ENCODE data around the gene TRAF3.

TRAF3 gene

DNA sequence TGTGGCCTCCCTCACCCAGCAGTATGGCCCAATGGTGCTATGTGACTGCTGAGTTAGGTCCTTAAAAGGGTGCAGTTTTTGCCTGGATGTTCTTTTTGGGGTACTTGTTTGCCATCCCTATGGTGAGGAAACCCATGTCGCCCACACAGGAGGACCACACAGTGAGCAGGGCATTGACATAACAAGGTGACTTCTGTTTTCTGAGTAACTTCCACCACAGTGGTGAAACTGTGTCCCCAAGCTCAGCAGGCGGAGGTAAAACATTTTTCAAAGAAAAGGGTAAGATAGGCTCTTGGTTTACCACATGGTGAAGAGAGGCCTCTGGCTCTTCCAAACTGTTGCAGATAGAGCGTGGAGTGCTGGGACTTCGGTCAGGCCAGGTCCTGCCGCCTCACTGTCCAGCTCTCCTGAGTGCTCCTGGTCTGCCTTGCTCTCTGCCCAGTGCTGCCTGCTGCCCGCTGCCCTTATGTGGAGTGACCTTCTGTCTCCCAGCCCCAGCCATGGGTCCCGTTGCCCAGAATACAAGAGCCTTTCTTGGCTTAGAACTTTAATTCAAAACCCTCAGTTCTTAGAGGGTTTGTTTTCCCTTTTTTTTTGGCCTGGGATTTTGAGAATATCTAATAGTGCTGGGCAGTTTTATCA is 54.0 kb downstream of the TRAF3 start:
- peaks cover 28% of the 10 kb centered on the region; the same call in 1 of the 2 replicates for H3K36me3 ChIP-seq (ENCODE audit: insufficient read depth, low read length)
- no peak overlapping the region for H3K9ac ChIP-seq (ENCODE audit: low read depth, low read length)
- H2AFZ ChIP-seq (ENCODE audit: low read depth, low read length): no peak overlapping the region
- H3K9me3 ChIP-seq (ENCODE audit: insufficient read depth, low read length, severe bottlenecking): no peaks in the 10 kb centered on the region
- no peak overlapping the region for H3K27ac ChIP-seq (ENCODE audit: low read length)
- no peak for DNase-seq
- no peaks in the 10 kb centered on the region for H3K27me3 ChIP-seq (ENCODE audit: insufficient read depth, low read length, poor library complexity)
- H3K4me3 ChIP-seq (ENCODE audit: low read depth in 1 of 2, low read length in 2 of 2): no peak overlapping the region
- no peaks in the 10 kb centered on the region for H3K4me1 ChIP-seq (ENCODE audit: insufficient read depth, low read length)
- no peak for TF ChIP-seq EZH2 (IDR thresholded peaks at IDR 0.05; ENCODE audit: borderline replicate concordance, low read depth, low read length, severe bottlenecking)
- TF ChIP-seq, protein P1, sequence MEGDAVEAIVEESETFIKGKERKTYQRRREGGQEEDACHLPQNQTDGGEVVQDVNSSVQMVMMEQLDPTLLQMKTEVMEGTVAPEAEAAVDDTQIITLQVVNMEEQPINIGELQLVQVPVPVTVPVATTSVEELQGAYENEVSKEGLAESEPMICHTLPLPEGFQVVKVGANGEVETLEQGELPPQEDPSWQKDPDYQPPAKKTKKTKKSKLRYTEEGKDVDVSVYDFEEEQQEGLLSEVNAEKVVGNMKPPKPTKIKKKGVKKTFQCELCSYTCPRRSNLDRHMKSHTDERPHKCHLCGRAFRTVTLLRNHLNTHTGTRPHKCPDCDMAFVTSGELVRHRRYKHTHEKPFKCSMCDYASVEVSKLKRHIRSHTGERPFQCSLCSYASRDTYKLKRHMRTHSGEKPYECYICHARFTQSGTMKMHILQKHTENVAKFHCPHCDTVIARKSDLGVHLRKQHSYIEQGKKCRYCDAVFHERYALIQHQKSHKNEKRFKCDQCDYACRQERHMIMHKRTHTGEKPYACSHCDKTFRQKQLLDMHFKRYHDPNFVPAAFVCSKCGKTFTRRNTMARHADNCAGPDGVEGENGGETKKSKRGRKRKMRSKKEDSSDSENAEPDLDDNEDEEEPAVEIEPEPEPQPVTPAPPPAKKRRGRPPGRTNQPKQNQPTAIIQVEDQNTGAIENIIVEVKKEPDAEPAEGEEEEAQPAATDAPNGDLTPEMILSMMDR (IDR thresholded peaks at IDR 0.05; ENCODE audit: borderline replicate concordance, extremely low read depth, low read length, poor library complexity, severe bottlenecking): no peak
- no peak for ATAC-seq (ENCODE audit: insufficient read depth, low read depth)
- peaks cover 47% of the 10 kb centered on the region for H3K79me2 ChIP-seq (ENCODE audit: insufficient read depth, low read length)
- H4K20me1 ChIP-seq (ENCODE audit: insufficient read depth, low read length): peaks cover 48% of the 10 kb centered on the region
- H3K4me2 ChIP-seq (ENCODE audit: insufficient read depth, low read length): no peak overlapping the region

DNA sequence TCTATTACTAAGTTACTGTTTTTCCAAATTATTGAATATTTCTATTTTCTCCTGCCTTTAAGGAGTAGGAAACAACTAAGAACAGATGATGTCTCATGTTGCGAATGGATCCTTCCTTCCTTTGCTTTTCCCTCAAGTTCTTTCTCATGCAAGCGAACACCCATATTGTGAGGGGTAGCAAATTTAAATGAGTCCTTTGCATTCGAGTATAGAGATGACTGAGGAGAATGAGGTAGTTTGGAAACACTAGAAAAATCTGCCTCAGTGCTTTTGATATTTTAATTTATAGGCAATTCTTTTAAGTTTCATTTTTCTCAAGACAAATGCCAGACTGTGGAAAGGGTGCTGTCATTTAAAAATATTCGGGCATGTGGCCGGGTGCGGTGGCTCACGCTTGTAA is 56.1 kb downstream of the TRAF3 start:
- H3K27ac ChIP-seq (ENCODE audit: low read length): no peak overlapping the region
- TF ChIP-seq, protein P1 (IDR thresholded peaks at IDR 0.05; ENCODE audit: borderline replicate concordance, extremely low read depth, low read length, poor library complexity, severe bottlenecking): no peak
- no peak for TF ChIP-seq EZH2 (IDR thresholded peaks at IDR 0.05; ENCODE audit: borderline replicate concordance, low read depth, low read length, severe bottlenecking)
- peaks cover 28% of the 10 kb centered on the region; the same call in 1 of the 2 replicates for H3K36me3 ChIP-seq (ENCODE audit: insufficient read depth, low read length)
- H3K27me3 ChIP-seq (ENCODE audit: insufficient read depth, low read length, poor library complexity): no peaks in the 10 kb centered on the region
- H3K4me2 ChIP-seq (ENCODE audit: insufficient read depth, low read length): no peak overlapping the region
- no peak overlapping the region for H3K4me3 ChIP-seq (ENCODE audit: low read depth in 1 of 2, low read length in 2 of 2)
- peaks cover 28% of the 10 kb centered on the region for H3K79me2 ChIP-seq (ENCODE audit: insufficient read depth, low read length)
- H4K20me1 ChIP-seq (ENCODE audit: insufficient read depth, low read length): peaks cover 32% of the 10 kb centered on the region; the same call in 1 of the 2 replicates
- H3K9ac ChIP-seq (ENCODE audit: low read depth, low read length): no peak overlapping the region
- DNase-seq (no peak), ATAC-seq (ENCODE audit: insufficient read depth, low read depth) (no peak)
- H2AFZ ChIP-seq (ENCODE audit: low read depth, low read length): no peak overlapping the region
- no peaks in the 10 kb centered on the region for H3K4me1 ChIP-seq (ENCODE audit: insufficient read depth, low read length)
- no peaks in the 10 kb centered on the region for H3K9me3 ChIP-seq (ENCODE audit: insufficient read depth, low read length, severe bottlenecking)

DNA sequence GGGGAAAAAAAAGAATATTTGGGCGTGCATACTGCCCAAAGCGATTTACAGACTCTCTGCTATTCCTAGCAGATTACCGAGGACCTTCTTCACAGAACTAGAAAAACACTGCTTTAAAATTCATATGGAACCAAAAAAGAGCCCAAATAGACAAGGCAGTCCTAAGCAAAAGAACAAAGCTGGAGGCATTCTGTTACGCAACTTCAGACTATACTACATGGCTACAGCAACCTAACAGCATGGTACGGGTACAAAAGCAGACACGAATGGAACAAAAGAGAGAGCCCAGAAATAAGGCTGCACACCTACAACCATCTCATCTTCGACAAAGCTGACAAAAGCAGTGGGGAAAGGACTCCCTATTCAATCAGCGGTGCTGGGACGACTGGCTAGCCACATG is 56.7 kb downstream of the TRAF3 start:
- peaks cover 22% of the 10 kb centered on the region for H3K79me2 ChIP-seq (ENCODE audit: insufficient read depth, low read length)
- no peaks in the 10 kb centered on the region for H3K9me3 ChIP-seq (ENCODE audit: insufficient read depth, low read length, severe bottlenecking)

More for the DNA sequence above, 56.7 kb downstream of the TRAF3 start:
- peaks cover 32% of the 10 kb centered on the region; the same call in 1 of the 2 replicates for H4K20me1 ChIP-seq (ENCODE audit: insufficient read depth, low read length)
- H3K9ac ChIP-seq (ENCODE audit: low read depth, low read length): no peak overlapping the region
- H2AFZ ChIP-seq (ENCODE audit: low read depth, low read length): no peak overlapping the region
- ATAC-seq (ENCODE audit: insufficient read depth, low read depth) (no peak), DNase-seq (no peak)
- H3K4me3 ChIP-seq (ENCODE audit: low read depth in 1 of 2, low read length in 2 of 2): no peak overlapping the region
- H3K27me3 ChIP-seq (ENCODE audit: insufficient read depth, low read length, poor library complexity): no peaks in the 10 kb centered on the region
- no peak overlapping the region for H3K4me2 ChIP-seq (ENCODE audit: insufficient read depth, low read length)
- no peak overlapping the region for H3K27ac ChIP-seq (ENCODE audit: low read length)
- H3K36me3 ChIP-seq (ENCODE audit: insufficient read depth, low read length): peaks cover 28% of the 10 kb centered on the region; the same call in 1 of the 2 replicates
- no peaks in the 10 kb centered on the region for H3K4me1 ChIP-seq (ENCODE audit: insufficient read depth, low read length)
- no peak for TF ChIP-seq EZH2 (IDR thresholded peaks at IDR 0.05; ENCODE audit: borderline replicate concordance, low read depth, low read length, severe bottlenecking)
- TF ChIP-seq, protein P1 (IDR thresholded peaks at IDR 0.05; ENCODE audit: borderline replicate concordance, extremely low read depth, low read length, poor library complexity, severe bottlenecking): no peak

Measured in DND-41 (cell line).